SK-N-SH (cell line): ENCODE data around the gene LMO2. TPM values are rescaled to one million over a fixed set of nuclear protein-coding genes. Genes with fewer than 3 reads are reported as not detected.

ENCODE experiments used
- CTCF ChIA-PET: fragments of 300-600, 350-600 bp; formaldehyde crosslinking; extraction: SDS; loops from one replicate; lab custom pipeline; 2021; lab: Yijun Ruan, JAX
- POLR2A ChIA-PET: fragments of 350-600 bp; sonication (Branson Sonifier 250); formaldehyde crosslinking; extraction: SDS; loops from one replicate; lab custom pipeline; 2020; ENCODE audit warnings: antibody characterized with exemption, inconsistent platforms; lab: Yijun Ruan, JAX
- DNase-seq: peaks from one replicate; pipeline ENCODE4 v3.0.0; 2012
- H2AFZ ChIP-seq: fragments of 200-600 bp; sonication (generic); 2 replicates; pipeline ENCODE4 v1.8.1; 2016; ENCODE audit warnings: antibody characterized with exemption, mild to moderate bottlenecking, low read depth
- H3F3A ChIP-seq: fragments of 200-600 bp; sonication (generic); replicated peaks from 2 replicates; pipeline ENCODE3; 2016; ENCODE audit warnings: antibody characterized with exemption, mild to moderate bottlenecking; ENCODE audit not compliant: insufficient read depth
- H3K27ac ChIP-seq, 2 experiments: fragments of 200-500 bp in 1 of 2; fragments of 200-600 bp in 1 of 2; sonication (Bioruptor generic) in 1 of 2; sonication (generic), shearing (Covaris generic) in 1 of 2; 2 replicates each; pipeline versions ENCODE4 v1.5.1 to v1.6.1; 2014 to 2016; ENCODE audit warnings: low read depth in 2 of 2, inconsistent platforms in 1 of 2, low read length in 1 of 2, mild to moderate bottlenecking in 1 of 2, mixed read lengths in 1 of 2
- H3K27me3 ChIP-seq: fragments of 200-600 bp; sonication (generic), shearing (Covaris generic); 2 replicates; pipeline ENCODE4 v1.6.1; 2016; ENCODE audit warnings: mixed run types; ENCODE audit not compliant: insufficient read depth
- H3K36me3 ChIP-seq, 2 experiments: fragments of 200-500 bp in 1 of 2; fragments of 200-600 bp in 1 of 2; sonication (Bioruptor generic) in 1 of 2; sonication (generic) in 1 of 2; replicated peaks in 1 of 2; 2 replicates each; pipeline versions ENCODE3 to v1.5.1; 2014 to 2016; ENCODE audit warnings: low read length in 1 of 2, mild to moderate bottlenecking in 1 of 2; ENCODE audit not compliant: insufficient read depth in 2 of 2, control insufficient read depth in 1 of 2
- H3K4me1 ChIP-seq, 2 experiments: fragments of 200-500 bp in 1 of 2; fragments of 200-600 bp in 1 of 2; sonication (Bioruptor generic) in 1 of 2; sonication (generic), shearing (Covaris generic) in 1 of 2; 2 replicates each; pipeline versions ENCODE4 v1.5.1 to v1.6.1; 2014 to 2016; ENCODE audit warnings: low read depth in 1 of 2, low read length in 1 of 2, mixed run types in 1 of 2; ENCODE audit not compliant: insufficient read depth in 2 of 2, control insufficient read depth in 1 of 2
- H3K4me2 ChIP-seq: fragments of 200-600 bp; sonication (generic), shearing (Covaris generic); 2 replicates; pipeline ENCODE4 v1.6.1; 2017; ENCODE audit warnings: mixed run types
- H3K4me3 ChIP-seq, 2 experiments: fragments of 200-500 bp in 1 of 2; fragments of 200-600 bp in 1 of 2; sonication (Bioruptor generic) in 1 of 2; sonication (generic), shearing (Covaris generic) in 1 of 2; 2 replicates each; pipeline versions ENCODE4 v1.5.1 to v1.8.1; 2014 to 2016; ENCODE audit warnings: low read depth in 2 of 2, inconsistent platforms in 1 of 2, low read length in 1 of 2, mild to moderate bottlenecking in 1 of 2, mixed read lengths in 1 of 2, moderate library complexity in 1 of 2
- H3K79me2 ChIP-seq: fragments of 200-600 bp; sonication (generic); 2 replicates; pipeline ENCODE4 v1.8.1; 2017; ENCODE audit warnings: mild to moderate bottlenecking; ENCODE audit not compliant: insufficient read depth
- H3K9ac ChIP-seq: fragments of 200-600 bp; sonication (generic); 2 replicates; pipeline ENCODE4 v1.6.1; 2017; ENCODE audit warnings: mixed run types
- H3K9me2 ChIP-seq: fragments of 200-600 bp; sonication (generic); 2 replicates; pipeline ENCODE4 v1.6.1; 2017; ENCODE audit warnings: mixed run types
- H3K9me3 ChIP-seq: fragments of 200-600 bp; sonication (generic); 2 replicates; pipeline ENCODE4 v1.6.1; 2017; ENCODE audit warnings: mixed run types, mild to moderate bottlenecking, moderate library complexity
- H4K20me1 ChIP-seq: fragments of 200-600 bp; sonication (generic); 2 replicates; pipeline ENCODE4 v1.6.1; 2017; ENCODE audit warnings: mild to moderate bottlenecking, mixed run types; ENCODE audit not compliant: insufficient read depth
- CHD2 ChIP-seq: fragments of 150-350 bp; IDR thresholded peaks from 2 replicates; pipeline ENCODE4 v1.6.1; 2018; ENCODE audit warnings: low read length; ENCODE audit not compliant: partially characterized antibody
- ELF1 ChIP-seq: IDR thresholded peaks from 2 replicates; pipeline ENCODE4 v1.4.0; 2012
- EP300 ChIP-seq, 2 experiments: IDR thresholded peaks; 2 replicates each; pipeline versions ENCODE4 v1.4.0 to v1.6.1; 2012; ENCODE audit warnings: borderline replicate concordance in 1 of 2, low read depth in 1 of 2, low read length in 1 of 2
- EZH2phosphoT487 ChIP-seq: fragments of 200-600 bp; sonication (generic); IDR thresholded peaks from 2 replicates; pipeline ENCODE4 v1.6.1; 2017; ENCODE audit warnings: low read depth, mixed run types, mild to moderate bottlenecking, antibody characterized with exemption, moderate library complexity, borderline replicate concordance
- FOSL2 ChIP-seq: IDR thresholded peaks from 2 replicates; pipeline ENCODE4 v1.4.0; 2012; ENCODE audit warnings: low read depth, mild to moderate bottlenecking, moderate library complexity, borderline replicate concordance
- GABPA ChIP-seq: IDR thresholded peaks from 2 replicates; pipeline ENCODE4 v1.4.0; 2012; ENCODE audit warnings: low read depth, mild to moderate bottlenecking
- MEF2A ChIP-seq: IDR thresholded peaks from 2 replicates; pipeline ENCODE4 v1.4.0; 2012; ENCODE audit warnings: low read depth, borderline replicate concordance
- MXI1 ChIP-seq: IDR thresholded peaks from 2 replicates; pipeline ENCODE4 v1.6.1; 2012; ENCODE audit warnings: mild to moderate bottlenecking, low read depth, low read length, improper control_type of control experiment
- PBX3 ChIP-seq: IDR thresholded peaks from 2 replicates; pipeline ENCODE4; 2012
- POLR2AphosphoS5 ChIP-seq: IDR thresholded peaks from 2 replicates; pipeline ENCODE4 v1.6.1; 2012; ENCODE audit warnings: low read depth, low read length
- RFX5 ChIP-seq: IDR thresholded peaks from 2 replicates; pipeline ENCODE4 v1.6.1; 2012; ENCODE audit warnings: mild to moderate bottlenecking, improper control_type of control experiment, low read length
- SMC3 ChIP-seq: IDR thresholded peaks from 2 replicates; pipeline ENCODE4 v1.6.1; 2012; ENCODE audit warnings: low read depth, low read length, improper control_type of control experiment
- TAF1 ChIP-seq: IDR thresholded peaks from 2 replicates; pipeline ENCODE4 v1.6.1; 2012; ENCODE audit warnings: low read depth, mild to moderate bottlenecking, low read length, moderate library complexity, borderline replicate concordance
- TCF12 ChIP-seq: IDR thresholded peaks from 2 replicates; pipeline ENCODE4 v1.4.0; 2012
- TEAD4 ChIP-seq: IDR thresholded peaks from 2 replicates; pipeline ENCODE4 v1.4.0; 2012; ENCODE audit warnings: mild to moderate bottlenecking, borderline replicate concordance; ENCODE audit not compliant: insufficient read depth
- YY1 ChIP-seq: IDR thresholded peaks from 2 replicates; pipeline ENCODE4 v1.4.0; 2012; ENCODE audit warnings: low read depth, mild to moderate bottlenecking
- WGBS: methylation state at CpG from one replicate; pipeline ENCODE4 v1.1.6; 2017; ENCODE audit warnings: low lambda C conversion rate; 5-methylcytosine and 5-hydroxymethylcytosine counted together
- polyA plus RNA-seq, 3 experiments: library from polyadenylated mRNA; depleted of rRNA; stranded (reverse); fragments of >200 nt; gene quantifications; 2 replicates each; pipeline ENCODE4 v1.2.3, GENCODE V29; 2012
- TF ChIP-seq, protein P1 (sequence below): IDR thresholded peaks from 2 replicates; pipeline ENCODE4 v1.6.1; 2012; ENCODE audit warnings: mild to moderate bottlenecking, low read depth, low read length, moderate library complexity
- TF ChIP-seq, protein P2 (sequence below): fragments of 150-350 bp; IDR thresholded peaks from 2 replicates; pipeline ENCODE4 v1.6.1; 2016; ENCODE audit warnings: mild to moderate bottlenecking, low read depth, low read length
- TF ChIP-seq, protein P3 (sequence below): IDR thresholded peaks from 2 replicates; pipeline ENCODE4 v1.4.0; 2012; ENCODE audit warnings: low read depth, borderline replicate concordance

The LMO2 gene
- polyA plus RNA-seq, 1 of the 3 experiments (the other 2 are of a cell fraction): 0.05 TPM

- CTCF ChIA-PET: interaction anchor here (0.7 to 7.3 kb wide), 10 partner anchors 10 to 624 kb away, joined by 3 to 64 read pairs (median 5); no protein-coding TSS in a partner anchor
- H3K4me3 ChIP-seq: no peak overlapping the region
- POLR2A ChIA-PET: no interaction called here
Observed at GRCh38 chr11:33867996-33868646, 23.8 kb downstream of the LMO2 start.

GRCh38 chr11:33867561-33867960 is 24.3 kb downstream of the LMO2 start:
- CTCF ChIA-PET: interaction anchor here (0.7 to 7.3 kb wide), 9 partner anchors 9 to 625 kb away, joined by 3 to 64 read pairs (median 6); no protein-coding TSS in a partner anchor
- Histone ChIP-seq H3K27me3 (peaks cover 76% of the 10 kb centered on the region), H3K4me1 (peaks cover 7% of the 10 kb centered on the region in 2 experiments; a peak in 2 of 4 replicates), H3K4me3 (no peak overlapping the region), H3K9ac (no peak overlapping the region), H3K4me2 (no peak overlapping the region), H4K20me1 (no peaks in the 10 kb centered on the region), H3K9me3 (no peaks in the 10 kb centered on the region), H3K27ac (no peak overlapping the region), H3K36me3 (no peaks in the 10 kb centered on the region), H3K9me2 (no peaks in the 10 kb centered on the region), H3K79me2 (no peaks in the 10 kb centered on the region), H2AFZ (no peak overlapping the region), H3F3A (no peaks in the 10 kb centered on the region)
- no peak for DNase-seq
- 53% methylated on average over 1 of the region's 1 CpG for WGBS
- TF ChIP-seq EZH2phosphoT487 (no peak), POLR2AphosphoS5 (no peak), GABPA (no peak)
- TF ChIP-seq, protein P1, sequence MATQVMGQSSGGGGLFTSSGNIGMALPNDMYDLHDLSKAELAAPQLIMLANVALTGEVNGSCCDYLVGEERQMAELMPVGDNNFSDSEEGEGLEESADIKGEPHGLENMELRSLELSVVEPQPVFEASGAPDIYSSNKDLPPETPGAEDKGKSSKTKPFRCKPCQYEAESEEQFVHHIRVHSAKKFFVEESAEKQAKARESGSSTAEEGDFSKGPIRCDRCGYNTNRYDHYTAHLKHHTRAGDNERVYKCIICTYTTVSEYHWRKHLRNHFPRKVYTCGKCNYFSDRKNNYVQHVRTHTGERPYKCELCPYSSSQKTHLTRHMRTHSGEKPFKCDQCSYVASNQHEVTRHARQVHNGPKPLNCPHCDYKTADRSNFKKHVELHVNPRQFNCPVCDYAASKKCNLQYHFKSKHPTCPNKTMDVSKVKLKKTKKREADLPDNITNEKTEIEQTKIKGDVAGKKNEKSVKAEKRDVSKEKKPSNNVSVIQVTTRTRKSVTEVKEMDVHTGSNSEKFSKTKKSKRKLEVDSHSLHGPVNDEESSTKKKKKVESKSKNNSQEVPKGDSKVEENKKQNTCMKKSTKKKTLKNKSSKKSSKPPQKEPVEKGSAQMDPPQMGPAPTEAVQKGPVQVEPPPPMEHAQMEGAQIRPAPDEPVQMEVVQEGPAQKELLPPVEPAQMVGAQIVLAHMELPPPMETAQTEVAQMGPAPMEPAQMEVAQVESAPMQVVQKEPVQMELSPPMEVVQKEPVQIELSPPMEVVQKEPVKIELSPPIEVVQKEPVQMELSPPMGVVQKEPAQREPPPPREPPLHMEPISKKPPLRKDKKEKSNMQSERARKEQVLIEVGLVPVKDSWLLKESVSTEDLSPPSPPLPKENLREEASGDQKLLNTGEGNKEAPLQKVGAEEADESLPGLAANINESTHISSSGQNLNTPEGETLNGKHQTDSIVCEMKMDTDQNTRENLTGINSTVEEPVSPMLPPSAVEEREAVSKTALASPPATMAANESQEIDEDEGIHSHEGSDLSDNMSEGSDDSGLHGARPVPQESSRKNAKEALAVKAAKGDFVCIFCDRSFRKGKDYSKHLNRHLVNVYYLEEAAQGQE: no peak
- TF ChIP-seq, protein P2, sequence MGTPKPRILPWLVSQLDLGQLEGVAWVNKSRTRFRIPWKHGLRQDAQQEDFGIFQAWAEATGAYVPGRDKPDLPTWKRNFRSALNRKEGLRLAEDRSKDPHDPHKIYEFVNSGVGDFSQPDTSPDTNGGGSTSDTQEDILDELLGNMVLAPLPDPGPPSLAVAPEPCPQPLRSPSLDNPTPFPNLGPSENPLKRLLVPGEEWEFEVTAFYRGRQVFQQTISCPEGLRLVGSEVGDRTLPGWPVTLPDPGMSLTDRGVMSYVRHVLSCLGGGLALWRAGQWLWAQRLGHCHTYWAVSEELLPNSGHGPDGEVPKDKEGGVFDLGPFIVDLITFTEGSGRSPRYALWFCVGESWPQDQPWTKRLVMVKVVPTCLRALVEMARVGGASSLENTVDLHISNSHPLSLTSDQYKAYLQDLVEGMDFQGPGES: no peak
- POLR2A ChIA-PET: no interaction called here

More at GRCh38 chr11:33867996-33868646, 23.8 kb downstream of the LMO2 start:
- Histone ChIP-seq H3K4me1 (peaks cover 7% of the 10 kb centered on the region in 2 experiments; a peak in 2 of 4 replicates), H3K9me3 (no peaks in the 10 kb centered on the region), H3K79me2 (no peaks in the 10 kb centered on the region), H3F3A (no peaks in the 10 kb centered on the region), H2AFZ (no peak overlapping the region), H3K4me2 (no peak overlapping the region), H3K9ac (no peak overlapping the region), H3K27me3 (peaks cover 79% of the 10 kb centered on the region), H3K36me3 (no peaks in the 10 kb centered on the region), H3K27ac (no peak overlapping the region), H4K20me1 (no peaks in the 10 kb centered on the region), H3K9me2 (no peaks in the 10 kb centered on the region)
- DNase-seq: no peak
- TF ChIP-seq SMC3 (no peak), CHD2 (no peak), RFX5 (no peak), TAF1 (no peak), TEAD4 (no peak), PBX3 (no peak), EP300 (IDR thresholded peaks at IDR 0.05; ENCODE audit: borderline replicate concordance in 1 of 2, low read depth in 1 of 2, low read length in 1 of 2) (no peak), MEF2A (no peak), ELF1 (no peak), POLR2AphosphoS5 (no peak), TCF12 (no peak), YY1 (no peak), MXI1 (no peak), FOSL2 (no peak)
- TF ChIP-seq, protein P3, sequence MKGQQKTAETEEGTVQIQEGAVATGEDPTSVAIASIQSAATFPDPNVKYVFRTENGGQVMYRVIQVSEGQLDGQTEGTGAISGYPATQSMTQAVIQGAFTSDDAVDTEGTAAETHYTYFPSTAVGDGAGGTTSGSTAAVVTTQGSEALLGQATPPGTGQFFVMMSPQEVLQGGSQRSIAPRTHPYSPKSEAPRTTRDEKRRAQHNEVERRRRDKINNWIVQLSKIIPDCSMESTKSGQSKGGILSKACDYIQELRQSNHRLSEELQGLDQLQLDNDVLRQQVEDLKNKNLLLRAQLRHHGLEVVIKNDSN: no peak
- TF ChIP-seq, protein P2: no peak
- whole genome bisulfite sequencing: 82% methylated on average over 7 of the region's 7 CpGs
